ENCODE results near the gene CIAO3. TPM values are rescaled to one million over a fixed set of nuclear protein-coding genes. Genes with fewer than 3 reads are reported as not detected.

The CIAO3 gene
- total RNA-seq, 1 experiment from 2014 or later, result 44.5 TPM

DNA sequence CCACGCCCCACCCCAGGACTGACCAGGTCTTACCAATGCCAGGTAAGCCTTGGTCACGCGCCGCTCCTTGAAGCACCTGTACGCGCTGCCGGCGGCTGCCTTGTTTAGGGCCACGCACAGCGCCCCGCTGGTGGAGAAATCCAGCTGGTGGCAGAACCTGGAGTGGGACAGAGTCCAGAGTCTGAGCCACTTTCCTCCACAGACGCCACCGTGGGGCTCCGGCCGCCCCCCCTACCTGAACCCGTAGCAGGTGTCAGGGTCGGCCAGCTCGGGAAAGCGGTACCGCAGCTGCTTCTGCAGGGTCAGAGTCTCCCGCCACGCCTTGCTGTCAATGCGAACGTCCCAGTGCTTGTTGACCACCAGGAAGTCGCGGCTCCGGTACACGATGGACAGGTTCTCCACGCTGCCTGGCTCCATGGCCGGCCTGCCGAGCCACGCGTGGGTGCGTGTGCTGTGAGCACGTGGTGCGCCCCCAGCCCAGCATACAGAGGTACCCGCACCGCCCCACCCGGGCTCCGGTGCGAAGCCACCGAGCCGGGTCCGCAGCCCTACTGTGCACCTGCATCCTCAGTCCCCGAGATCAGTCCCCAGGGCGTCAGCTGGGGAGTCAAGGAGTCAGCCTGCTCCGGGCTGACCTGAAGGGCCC, 46.6 kb upstream of the CIAO3 start:
- H3K27ac Mint-ChIP-seq (ENCODE audit: unreplicated experiment), result no peak overlapping the region
- no peak for DNase-seq
- H3K4me1 ChIP-seq, result peaks cover 11% of the 10 kb centered on the region; the same call in 1 of the 2 replicates
- H3K4me3 ChIP-seq (ENCODE audit: low read depth, low read length), result peak overlapping the region; percentile 95
- no peaks in the 10 kb centered on the region for H3K9me3 Mint-ChIP-seq (ENCODE audit: unreplicated experiment)
- ChIA-PET CTCF (interaction anchor here (0.6 kb wide), 1 partner anchor 44 kb away, joined by 6 read pairs; no protein-coding TSS in a partner anchor), POLR2A (interaction anchor here (0.9 to 1.4 kb wide), 5 partner anchors 16 to 312 kb away, joined by 3 to 12 read pairs (median 8); partner anchors contain the start of genes ANTKMT and CIAO3)
- H3K27me3 ChIP-seq (replicated peaks; ENCODE audit: control insufficient read depth, insufficient read depth, low read length), result no peaks in the 10 kb centered on the region
- peaks cover 40% of the 10 kb centered on the region for H3K36me3 Mint-ChIP-seq (ENCODE audit: insufficient read depth, unreplicated experiment)
- H3K9me3 ChIP-seq, result no peaks in the 10 kb centered on the region
- peaks cover 3% of the 10 kb centered on the region; the same call in 1 of the 2 replicates for H3K36me3 ChIP-seq (ENCODE audit: control insufficient read depth, insufficient read depth, low read length)
- no peaks in the 10 kb centered on the region for H3K4me1 Mint-ChIP-seq (ENCODE audit: low read depth, unreplicated experiment)
- no peaks in the 10 kb centered on the region for H3K27me3 Mint-ChIP-seq (ENCODE audit: insufficient read depth, unreplicated experiment)
- peak overlapping the region; percentile 82 for H3K4me3 Mint-ChIP-seq (ENCODE audit: unreplicated experiment)
- BruUV-seq (replicated peaks), result no TSS peak
- no peak for TF ChIP-seq CTCF (IDR thresholded peaks at IDR 0.05; ENCODE audit: insufficient read depth in 1 of 2, low read depth in 1 of 2, low read length in 1 of 2, severe bottlenecking in 1 of 2, unreplicated experiment in 1 of 2)
- intact Hi-C loops (cut with micrococcal nuclease; ENCODE audit: unreplicated experiment), result loop anchor here (5.0 to 10.0 kb wide), 2 partner anchors 45 to 73 kb away; partner anchors contain the start of genes CIAO3 and METRN

DNA sequence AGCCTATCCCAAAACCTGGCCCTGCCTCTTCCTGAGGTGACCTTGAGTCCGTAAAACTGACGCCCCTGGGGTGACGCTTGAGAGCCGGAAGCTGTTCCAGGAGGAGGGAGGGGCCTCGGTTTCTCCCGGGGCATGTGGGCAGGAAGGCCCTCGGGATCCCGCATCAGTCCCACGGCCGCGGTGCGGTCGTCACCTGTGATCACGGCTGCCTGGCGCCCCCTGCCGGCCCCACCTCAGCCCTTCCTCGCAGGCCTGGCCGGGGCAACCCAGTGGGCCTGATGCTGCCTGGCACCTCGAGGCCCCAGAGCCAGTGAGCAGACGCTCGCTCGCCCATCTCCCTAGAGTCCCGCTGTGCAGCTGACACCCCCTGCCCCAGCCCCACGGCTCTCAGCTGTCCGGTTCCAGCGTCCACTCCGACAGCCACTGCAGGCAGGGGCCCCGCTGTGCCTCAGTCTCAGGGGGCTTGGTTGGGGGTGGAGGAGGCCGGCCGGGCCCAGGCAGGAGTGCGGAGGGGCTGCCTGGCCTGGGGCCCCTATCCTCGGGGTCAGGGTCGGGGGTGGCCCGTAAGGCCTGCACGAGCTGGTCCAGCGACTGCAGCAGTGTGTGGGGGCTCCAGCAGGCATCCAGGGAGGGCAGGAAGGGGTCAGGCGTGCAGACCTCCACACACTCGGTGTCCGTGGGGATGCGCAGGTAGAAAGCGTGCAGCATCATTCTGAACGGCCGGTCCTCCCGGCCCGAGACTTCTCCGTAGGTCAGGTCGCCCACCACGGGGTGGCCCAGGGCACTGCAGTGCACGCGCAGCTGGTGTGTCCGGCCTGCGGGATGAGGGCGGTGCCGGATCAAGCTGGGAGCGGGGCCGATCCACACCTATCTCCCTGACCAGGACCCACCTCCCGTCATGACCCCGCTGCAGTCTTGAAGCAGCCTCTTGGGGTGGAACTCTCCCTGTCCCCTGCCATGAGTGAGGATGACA, 45.1 kb upstream of the CIAO3 start:
- H3K27me3 ChIP-seq (replicated peaks; ENCODE audit: control insufficient read depth, insufficient read depth, low read length), result no peaks in the 10 kb centered on the region
- H3K36me3 ChIP-seq (ENCODE audit: control insufficient read depth, insufficient read depth, low read length), result peaks cover 3% of the 10 kb centered on the region; the same call in 1 of the 2 replicates
- no peaks in the 10 kb centered on the region for H3K9me3 ChIP-seq
- Mint-ChIP-seq H3K36me3 (ENCODE audit: insufficient read depth, unreplicated experiment) (peaks cover 32% of the 10 kb centered on the region), H3K4me1 (ENCODE audit: low read depth, unreplicated experiment) (no peaks in the 10 kb centered on the region), H3K4me3 (ENCODE audit: unreplicated experiment) (peak overlapping the region; percentile 82), H3K27ac (ENCODE audit: unreplicated experiment) (no peak overlapping the region), H3K9me3 (ENCODE audit: unreplicated experiment) (no peaks in the 10 kb centered on the region), H3K27me3 (ENCODE audit: insufficient read depth, unreplicated experiment) (no peaks in the 10 kb centered on the region)
- no TSS peak for BruUV-seq (replicated peaks)
- ChIA-PET CTCF (interaction anchor here (1.0 kb wide), 1 partner anchor 61 kb away, joined by 3 read pairs; no protein-coding TSS in a partner anchor), POLR2A (no interaction called here)
- H3K4me1 ChIP-seq, result peaks cover 11% of the 10 kb centered on the region; the same call in 1 of the 2 replicates
- no peak overlapping the region for H3K4me3 ChIP-seq (ENCODE audit: low read depth, low read length)
- peak in 1 of 2 experiments; percentile 64 for DNase-seq
- intact Hi-C loops (cut with micrococcal nuclease; ENCODE audit: unreplicated experiment), result loop anchor here (5.0 to 10.0 kb wide), 2 partner anchors 44 to 71 kb away; partner anchors contain the start of genes CIAO3 and METRN
- peak; percentile 37 to 59 for TF ChIP-seq CTCF (IDR thresholded peaks at IDR 0.05; ENCODE audit: insufficient read depth in 1 of 2, low read depth in 1 of 2, low read length in 1 of 2, severe bottlenecking in 1 of 2, unreplicated experiment in 1 of 2)

GRCh38 chr16:784431-784830, 43.6 kb upstream of the CIAO3 start:
- no peak for DNase-seq
- H3K9me3 Mint-ChIP-seq (ENCODE audit: unreplicated experiment), result no peaks in the 10 kb centered on the region
- no peak for TF ChIP-seq CTCF (IDR thresholded peaks at IDR 0.05; ENCODE audit: insufficient read depth in 1 of 2, low read depth in 1 of 2, low read length in 1 of 2, severe bottlenecking in 1 of 2, unreplicated experiment in 1 of 2)
- H3K36me3 Mint-ChIP-seq (ENCODE audit: insufficient read depth, unreplicated experiment), result peaks cover 31% of the 10 kb centered on the region
- H3K4me1 Mint-ChIP-seq (ENCODE audit: low read depth, unreplicated experiment), result no peaks in the 10 kb centered on the region
- H3K27me3 Mint-ChIP-seq (ENCODE audit: insufficient read depth, unreplicated experiment), result no peaks in the 10 kb centered on the region
- H3K27ac Mint-ChIP-seq (ENCODE audit: unreplicated experiment), result no peak overlapping the region
- Histone ChIP-seq H3K4me1 (peaks cover 9% of the 10 kb centered on the region; the same call in 1 of the 2 replicates), H3K9me3 (no peaks in the 10 kb centered on the region), H3K27me3 (replicated peaks; ENCODE audit: control insufficient read depth, insufficient read depth, low read length) (no peaks in the 10 kb centered on the region), H3K36me3 (ENCODE audit: control insufficient read depth, insufficient read depth, low read length) (peaks cover 3% of the 10 kb centered on the region; the same call in 1 of the 2 replicates), H3K4me3 (ENCODE audit: low read depth, low read length) (no peak overlapping the region)
- ChIA-PET POLR2A (no interaction called here), CTCF (no interaction called here)
- intact Hi-C loops (cut with micrococcal nuclease; ENCODE audit: unreplicated experiment), result loop anchor here (10.0 kb wide), 1 partner anchor 70 kb away; the partner anchor contains the start of gene METRN
- no TSS peak for BruUV-seq (replicated peaks)
- H3K4me3 Mint-ChIP-seq (ENCODE audit: unreplicated experiment), result no peak overlapping the region
